Measurements from ENCODE around the gene ALG2.
"Not testable (repeated sequence)": the region's sequence is repeated elsewhere in the genome, so short reads cannot be mapped to it uniquely, and the experiment has no call there.

ALG2 gene

DNA sequence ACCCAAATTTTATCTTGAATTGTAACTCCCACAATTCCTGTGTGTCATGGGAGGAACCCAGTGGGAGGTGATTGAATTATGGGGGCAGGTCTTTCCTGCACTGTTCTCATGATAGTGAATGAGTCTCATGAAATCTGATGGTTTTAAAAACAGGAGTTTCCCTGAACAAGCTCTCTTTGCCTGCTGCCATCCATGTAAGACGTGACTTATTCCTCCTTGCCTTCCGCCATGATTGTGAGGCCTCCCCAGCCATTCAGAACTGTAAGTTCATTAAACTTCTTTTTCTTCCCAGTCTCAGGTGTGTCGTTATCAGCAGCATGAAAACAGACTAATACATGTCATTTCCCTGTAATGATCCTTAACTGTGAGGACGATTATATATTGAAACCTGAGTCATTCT, 16.1 kb upstream of the ALG2 start:
- DNase-seq: not testable (repeated sequence)

DNA sequence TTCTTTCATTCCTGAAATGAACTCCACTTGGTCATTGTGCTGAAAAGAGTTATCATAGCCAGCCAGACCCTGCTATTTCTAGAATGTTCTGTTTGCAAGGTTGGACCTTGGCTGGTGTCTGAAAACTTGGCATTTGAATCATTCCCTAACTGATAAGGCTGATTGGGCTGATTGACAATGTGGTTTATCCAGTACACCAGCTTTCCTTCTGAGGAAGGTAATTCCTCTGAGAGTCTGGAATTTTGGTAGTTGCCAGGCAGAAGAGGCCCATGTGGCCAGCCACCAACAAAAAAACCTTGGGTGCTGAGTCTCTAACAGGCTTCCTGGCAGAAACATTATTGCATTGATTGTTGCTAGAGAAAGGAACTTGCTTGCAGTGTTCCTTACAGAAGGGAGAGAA, 15.6 kb upstream of the ALG2 start:
- DNase-seq: no peak

DNA sequence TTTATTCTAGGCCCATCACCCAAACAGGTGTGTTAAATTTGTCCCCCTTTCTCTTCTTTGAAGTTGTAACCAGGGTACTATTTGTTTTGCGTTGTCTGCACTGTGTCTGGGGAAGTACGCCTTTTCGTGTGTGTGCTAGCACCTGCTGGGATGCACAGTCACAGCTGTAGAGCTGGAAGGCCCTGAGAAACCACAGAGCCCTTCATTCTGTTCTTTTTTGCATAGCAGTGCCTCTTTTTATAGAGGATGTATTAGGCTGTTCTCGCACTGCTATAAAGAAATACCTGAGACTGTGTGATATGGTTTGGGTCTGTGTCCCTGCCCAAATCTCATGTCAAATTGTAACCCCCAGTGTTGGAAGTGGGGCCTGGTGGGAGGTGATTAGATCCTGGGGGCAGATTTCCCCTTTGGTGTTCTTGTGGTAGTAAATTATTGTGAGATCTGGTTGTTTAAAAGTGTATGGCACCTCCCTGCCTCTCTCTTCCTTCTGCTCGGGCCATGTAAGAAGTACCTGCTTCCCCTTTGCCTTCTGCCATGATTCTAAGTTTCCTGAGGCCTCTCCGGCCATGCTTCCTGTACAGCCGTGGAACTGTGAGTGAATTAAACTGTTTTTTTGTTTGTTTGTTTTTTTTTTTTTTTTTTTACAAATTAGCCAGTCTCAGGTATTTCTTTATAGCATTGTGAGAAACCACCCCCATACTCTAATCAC, 14.3 kb upstream of the ALG2 start:
- no peak for DNase-seq

DNA sequence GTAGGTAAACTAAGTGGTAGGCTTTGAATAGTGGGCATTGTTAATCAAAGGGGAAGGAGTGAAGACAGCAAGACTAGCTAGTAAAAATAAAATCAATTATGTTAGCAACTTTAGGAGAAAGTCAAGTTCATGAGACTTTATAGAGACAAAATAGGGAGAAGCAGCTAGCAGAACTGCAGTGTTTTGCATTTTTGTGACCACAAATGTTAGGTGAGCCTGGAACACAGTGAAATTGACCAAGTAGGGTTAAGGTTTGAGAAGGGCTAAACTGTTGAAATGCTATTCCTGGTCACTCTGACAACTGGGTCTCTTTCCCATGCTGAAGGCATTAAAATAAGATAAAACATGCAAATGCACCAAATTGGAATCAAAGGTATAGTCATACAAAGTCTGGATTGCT, 13.3 kb upstream of the ALG2 start:
- DNase-seq: no peak

DNA sequence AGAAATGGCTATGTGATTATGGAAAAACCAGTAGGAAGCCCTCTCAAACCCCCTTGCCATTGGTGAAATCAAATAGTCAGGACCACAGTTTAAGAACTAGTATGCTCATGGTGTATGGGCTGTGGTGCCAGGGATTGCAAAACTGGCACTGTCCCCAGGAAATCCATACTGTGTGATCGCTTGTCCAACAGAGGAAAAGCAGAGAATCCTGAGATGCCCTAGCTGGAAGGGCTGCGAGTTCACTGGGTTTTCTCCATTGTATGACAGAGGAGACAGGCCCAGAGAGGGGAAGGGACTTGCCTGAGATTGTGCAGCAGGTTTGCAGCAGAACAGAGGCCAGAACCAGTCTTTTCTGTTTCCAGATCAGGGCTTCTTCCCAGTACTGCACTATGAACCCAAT, 12.9 kb upstream of the ALG2 start:
- no peak for DNase-seq

DNA sequence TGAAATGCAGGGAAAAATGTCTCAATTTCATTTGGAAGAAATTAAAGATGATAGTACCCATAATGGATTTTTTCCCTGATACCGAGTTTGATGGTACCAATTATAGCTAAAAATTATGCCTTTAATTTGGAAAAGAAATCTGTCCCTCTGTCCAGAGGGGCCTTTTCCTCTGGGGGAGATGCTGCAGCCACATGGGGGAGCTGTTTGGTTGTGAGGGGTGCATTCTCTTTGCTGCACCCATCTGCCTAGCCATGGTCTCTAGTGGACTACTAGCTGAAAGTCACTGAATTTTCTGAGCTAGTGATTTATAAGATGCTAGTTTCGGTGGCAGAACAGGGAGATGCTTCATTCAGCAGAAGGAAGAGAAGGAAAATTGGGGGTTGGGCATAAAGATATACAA, 10.0 kb upstream of the ALG2 start:
- no peak for DNase-seq

DNA sequence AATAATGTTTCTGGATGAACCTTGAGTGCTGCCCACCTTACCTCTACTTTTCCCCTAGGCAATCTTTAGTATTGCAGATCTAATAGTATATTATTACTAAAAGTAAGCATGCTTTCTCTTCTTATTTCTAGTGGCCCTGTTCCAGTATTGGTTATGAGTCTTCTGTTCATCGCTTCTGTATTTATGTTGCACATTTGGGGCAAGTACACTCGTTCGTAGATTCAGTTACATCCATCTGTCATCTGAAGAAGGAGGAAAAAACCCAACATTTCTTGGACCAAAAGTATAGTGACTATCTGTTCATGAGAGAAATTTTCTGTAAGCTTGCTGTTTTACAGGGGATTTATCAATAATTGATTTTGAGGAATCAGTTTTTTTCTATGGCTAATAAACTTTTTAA, 8.5 kb upstream of the ALG2 start:
- DNase-seq: no peak

DNA sequence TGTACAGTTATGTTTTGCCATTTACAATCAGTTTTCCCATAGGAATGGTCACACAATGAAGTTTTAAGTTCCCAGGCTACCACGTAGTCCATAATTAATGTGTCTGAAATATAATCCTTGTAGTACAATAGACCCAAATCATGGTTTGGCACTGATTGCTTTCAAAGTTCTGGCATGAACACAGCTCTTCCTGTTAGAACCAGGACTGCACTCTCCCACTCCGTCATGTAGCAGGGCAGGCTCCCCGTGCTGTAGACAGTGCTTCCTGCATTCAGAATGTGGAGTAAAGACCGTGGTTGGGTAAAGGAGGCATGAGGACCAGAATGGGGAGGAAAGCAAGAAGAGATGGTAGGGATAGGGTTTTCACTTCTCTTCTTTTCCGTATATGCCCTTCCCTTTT, 4.3 kb upstream of the ALG2 start:
- no peak for DNase-seq

DNA sequence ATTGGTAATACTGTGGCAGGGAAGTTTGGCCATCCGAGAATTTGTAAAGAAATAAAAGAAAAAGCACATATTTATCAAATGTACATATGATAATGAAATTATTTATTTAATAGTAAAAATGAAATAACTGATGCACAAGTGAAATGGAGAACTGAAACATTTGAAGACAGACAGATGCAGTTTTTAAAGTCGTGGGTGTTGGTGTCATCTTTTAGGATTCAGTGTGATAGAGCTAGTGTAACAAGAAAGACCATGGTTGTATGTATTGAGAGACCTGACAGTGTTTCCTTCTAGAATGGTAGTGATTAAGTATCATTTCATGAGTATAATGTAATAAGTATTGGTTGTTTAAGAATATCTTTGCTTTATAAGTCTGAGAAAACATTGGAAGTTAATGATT, 2.7 kb upstream of the ALG2 start:
- no peak for DNase-seq

DNA sequence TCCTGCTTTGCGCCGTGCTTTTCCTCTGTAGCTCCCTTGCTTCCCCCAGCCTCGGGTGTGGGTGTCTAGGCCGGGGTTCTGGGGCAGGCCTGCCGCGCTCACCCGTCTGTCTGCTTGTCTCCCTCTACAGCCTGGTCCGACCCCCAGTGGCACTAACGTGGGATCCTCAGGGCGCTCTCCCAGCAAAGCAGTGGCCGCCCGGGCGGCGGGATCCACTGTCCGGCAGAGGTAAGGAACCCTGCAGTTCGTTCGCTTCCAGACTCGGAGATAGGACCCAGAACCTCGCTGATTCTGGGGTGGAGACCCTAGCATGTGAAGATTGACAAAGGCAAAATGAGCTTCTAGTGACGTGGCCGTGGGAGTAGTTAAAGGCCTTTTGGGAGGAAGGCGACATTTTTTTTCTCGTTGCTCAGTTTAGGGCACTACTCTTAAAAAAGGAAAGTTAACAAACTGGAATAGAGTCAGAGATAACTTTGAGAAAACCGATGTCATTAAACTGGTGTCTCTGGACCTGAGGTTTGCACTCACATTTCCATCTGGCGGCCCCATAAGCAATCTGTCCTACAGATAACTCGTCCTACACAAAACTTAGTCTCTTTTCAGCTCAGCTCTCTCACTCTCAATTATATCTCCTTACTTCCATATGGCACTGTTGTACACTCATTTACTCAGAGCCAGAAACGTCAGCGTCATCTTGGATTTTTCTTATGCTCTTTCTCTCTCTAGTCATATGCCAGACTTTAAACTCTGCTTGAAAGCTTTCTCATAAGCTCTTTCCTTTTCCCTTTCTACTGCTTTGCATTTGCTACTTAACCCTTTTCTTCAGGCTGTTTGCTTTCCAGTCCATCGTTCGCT, 901 bp upstream of the ALG2 start:
- no peak for DNase-seq

DNA sequence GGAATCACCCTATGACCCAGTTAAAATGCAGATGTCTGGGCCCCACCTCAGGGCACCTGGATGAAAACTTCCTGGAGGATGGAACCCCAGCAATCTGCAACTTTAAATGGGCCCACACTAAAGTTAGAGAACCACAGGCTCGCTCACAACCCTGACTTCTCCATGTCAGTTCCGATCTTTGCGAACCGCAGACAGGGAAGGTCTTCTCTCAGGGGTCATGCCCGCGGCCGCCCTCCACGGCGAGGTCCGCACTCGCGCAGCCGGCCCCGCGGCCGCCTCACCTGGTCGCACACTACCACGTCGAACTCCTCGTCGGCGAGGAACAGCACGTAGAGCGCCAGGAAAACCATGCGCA, 499 bp downstream of the ALG2 start:
- DNase-seq: no peak

DNA sequence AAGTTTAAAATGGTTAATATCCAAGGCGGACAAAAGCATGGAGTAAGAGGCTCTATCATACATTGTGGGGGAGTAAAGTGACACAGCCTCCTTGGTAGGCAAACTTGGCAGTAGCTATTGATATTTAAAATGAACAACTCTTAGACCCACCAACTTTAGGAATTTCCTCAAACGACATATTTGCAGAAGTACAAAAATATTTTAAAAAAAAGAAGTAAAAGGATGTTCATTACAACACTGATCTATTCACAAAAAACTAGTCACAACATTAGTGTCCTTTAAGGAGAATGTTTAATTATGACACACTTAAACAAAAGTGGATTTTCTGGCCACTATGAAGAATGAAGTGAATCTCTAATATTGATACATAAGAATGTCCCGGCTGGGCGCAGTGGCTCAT, 1.7 kb downstream of the ALG2 start:
- no peak for DNase-seq

DNA sequence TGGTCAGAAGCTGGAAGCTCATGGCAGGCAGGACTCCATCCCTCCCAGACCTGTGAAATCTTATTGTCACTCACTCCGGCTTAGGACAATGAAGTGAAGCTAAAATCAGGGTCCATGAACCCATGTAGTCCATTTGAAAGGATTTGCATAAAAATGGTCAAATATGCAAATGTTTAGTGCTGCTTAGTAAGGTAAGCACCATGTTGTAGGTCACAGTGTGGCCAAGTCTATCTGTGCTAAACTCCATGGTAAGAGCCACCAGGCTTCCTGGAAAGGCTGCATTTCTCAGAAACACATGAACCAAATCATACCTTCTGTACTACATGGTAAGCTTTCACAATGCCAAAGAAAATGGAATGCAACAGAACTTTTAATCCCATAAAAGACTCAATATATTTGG, 5.7 kb downstream of the ALG2 start:
- no peak for DNase-seq

DNA sequence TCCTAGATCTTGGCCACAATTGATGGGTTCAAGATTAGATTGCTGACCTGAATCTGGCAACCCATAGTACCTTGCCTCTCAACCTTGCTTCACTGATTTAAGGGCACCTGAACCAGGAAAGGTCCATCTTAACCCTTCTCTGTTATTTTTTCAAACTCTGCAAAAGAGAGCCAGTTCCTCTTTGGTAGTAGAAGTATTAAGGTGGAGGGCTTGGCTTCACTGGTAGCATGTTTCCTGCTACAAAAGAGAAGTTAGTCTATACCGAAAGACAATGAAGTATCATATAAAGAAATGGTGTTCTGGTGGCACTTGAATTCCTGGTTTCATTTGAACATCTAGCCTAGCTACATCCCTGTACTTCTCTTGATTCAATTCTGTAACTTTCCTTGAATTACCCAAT, 8.5 kb downstream of the ALG2 start:
- no peak for DNase-seq

DNA sequence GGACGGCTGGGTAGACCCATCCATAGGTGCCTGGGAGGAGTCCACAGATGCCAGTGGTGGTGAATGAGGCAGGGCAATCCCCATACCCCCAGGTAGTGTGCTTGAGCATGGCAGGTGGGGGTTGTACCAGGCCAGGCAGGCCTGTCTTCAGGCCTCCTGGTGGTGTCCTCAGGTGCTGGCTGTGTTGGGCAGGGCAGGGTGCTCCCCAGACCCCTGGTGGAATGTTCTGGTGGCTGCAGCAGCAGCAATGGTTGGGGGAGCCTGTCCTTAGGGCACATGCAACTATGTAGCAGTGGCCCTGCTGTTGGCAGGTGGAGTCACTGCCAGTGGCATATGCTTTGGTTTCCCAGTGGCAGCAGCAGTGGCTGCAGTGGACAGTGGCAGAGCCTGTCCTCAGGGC, 10.0 kb downstream of the ALG2 start:
- no peak for DNase-seq

DNA sequence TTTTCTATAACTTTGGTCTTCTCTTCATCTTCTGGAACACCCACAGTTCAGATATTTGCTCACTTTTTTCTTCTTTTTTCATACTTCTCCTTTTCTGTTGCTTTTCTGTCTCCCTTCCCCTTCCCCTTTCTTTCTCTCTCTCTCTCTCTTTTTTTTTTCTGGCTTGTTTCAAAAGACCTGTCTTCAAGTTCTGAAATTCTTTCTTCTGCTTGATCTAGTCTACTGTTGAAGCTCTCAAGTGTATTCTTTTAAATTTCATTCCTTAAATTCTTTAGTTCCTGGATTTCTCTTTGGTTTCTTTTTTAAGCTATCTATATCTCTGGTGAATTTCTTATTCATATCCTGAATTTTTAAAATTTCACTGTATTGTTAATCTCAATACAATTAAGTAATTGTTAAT, 11.2 kb downstream of the ALG2 start:
- no peak for DNase-seq

DNA sequence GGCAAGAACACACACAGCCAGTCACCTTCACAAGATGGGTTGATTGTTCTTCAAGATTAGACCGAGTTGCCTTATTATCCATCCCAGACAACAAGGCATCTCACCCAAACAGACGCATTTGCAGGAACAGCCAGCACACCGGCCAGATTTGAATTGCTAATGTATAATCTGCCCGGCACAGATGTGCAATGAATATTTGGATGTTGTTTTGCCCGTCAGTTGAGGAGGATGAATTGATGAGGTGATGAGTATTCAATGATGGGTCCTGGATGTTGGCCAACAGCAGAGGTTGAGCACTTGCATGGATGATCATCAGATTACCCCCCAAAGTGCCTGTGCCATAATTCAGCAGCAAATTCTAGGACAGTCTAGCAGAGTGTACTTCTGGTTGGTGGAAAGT, 20.1 kb downstream of the ALG2 start:
- DNase-seq: no peak

DNA sequence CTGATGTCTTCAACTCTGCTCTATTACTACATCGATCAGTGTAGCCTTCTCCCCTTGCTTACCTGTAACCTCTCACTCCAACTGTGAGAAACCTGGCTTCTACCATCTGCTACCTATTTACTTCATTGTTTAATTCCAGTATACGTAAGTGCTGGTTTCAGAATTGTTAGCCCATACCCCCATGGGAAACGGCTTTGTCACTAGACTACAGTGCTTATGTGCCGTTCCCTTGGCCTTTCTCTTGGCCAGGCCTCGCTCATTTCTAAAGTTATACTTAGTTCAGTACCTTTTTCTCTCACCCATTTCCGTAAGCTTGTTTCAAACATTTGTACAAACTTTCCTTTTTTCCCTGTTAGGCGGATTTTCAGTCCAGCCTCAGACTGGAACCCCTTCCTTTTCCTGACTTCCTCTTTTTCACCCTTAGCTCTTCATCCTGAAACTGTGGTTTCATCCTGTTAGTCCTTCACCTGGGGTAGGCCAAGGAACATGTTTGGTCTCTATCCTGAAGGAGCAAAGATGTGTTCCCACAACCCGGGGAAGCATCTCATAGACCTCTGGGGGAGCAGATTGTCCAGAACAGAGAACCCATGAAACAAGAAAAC, 21.7 kb downstream of the ALG2 start:
- DNase-seq: no peak

DNA sequence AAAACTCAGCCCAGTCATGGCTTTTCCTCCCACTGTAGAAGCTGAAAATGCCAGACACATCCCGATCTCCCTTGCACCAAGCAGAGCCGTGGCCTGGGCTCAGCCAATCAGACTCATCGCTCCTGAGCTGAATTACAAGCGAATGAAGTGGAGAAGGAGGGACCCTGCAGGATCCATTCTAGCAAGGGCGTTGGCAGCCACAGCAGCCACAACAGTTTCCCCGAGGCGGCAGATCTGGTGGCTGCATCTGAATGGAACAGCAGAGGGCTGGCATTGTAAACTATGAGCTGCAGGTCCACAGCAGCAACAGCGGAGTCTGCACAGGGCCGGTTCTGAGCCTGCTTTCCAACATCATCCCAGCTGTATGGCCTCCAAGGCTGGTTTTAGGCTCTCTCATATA, 23.8 kb downstream of the ALG2 start:
- DNase-seq: no peak

DNA sequence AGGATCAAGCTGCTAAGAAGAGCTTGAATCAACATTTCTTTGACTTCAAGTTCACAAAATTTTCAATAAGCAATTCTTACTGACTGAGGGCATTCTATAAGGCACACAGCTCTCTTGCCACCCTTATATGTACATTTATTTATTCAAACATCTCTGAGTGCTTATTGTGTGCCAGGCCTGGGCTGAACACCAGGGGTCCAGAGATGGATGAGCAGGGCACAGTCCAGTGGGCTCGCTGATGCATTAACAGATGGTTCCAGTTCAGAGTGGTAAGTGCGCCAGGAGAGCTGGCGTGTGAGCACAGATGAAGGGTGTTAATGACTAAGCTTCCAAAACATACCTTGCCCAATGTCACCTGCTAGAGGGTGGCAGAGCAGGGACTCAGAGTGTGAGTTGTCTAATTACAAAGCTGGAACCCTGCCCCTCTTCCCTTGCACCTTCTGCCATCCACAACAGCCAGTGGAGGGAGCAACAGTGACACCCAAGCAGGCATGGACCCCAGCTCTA, 24.6 kb downstream of the ALG2 start:
- DNase-seq: no peak

DNA sequence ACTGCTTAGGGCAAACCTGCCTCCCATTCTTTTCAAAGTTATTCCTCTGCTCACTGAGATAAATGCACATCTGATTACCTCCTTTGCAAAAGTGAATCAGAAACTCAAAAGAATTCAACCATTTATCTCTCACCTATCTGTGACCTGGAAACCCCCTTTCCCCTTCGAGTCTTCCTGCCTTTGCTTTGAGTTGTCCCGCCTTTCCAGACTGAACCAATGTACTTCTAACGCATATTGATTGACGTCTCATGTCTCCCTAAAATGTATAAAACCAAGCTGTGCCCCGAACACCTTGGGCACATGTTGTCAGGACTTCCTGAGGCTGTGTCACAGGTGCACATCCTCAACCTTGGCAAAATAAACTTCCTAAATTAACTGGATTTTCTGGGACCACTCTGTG, 25.3 kb downstream of the ALG2 start:
- DNase-seq: not testable (repeated sequence)

DNA sequence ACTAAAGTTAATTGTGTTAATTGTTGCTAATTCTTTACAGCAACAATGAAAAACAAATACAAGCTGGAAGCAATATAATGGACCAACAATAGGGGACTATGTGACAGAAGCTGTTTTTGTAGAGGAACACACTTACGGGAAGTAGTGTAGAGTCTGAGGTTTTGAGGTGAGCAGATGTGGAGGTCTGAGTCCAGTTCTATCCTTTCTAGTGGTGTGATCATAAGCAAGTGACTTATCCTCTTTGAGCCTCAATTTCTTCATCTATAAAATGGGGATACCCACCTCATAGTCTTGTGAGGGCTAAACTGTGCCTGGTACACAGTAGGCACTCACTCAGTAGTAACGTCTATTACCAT, 28.3 kb downstream of the ALG2 start:
- no peak for DNase-seq

DNA sequence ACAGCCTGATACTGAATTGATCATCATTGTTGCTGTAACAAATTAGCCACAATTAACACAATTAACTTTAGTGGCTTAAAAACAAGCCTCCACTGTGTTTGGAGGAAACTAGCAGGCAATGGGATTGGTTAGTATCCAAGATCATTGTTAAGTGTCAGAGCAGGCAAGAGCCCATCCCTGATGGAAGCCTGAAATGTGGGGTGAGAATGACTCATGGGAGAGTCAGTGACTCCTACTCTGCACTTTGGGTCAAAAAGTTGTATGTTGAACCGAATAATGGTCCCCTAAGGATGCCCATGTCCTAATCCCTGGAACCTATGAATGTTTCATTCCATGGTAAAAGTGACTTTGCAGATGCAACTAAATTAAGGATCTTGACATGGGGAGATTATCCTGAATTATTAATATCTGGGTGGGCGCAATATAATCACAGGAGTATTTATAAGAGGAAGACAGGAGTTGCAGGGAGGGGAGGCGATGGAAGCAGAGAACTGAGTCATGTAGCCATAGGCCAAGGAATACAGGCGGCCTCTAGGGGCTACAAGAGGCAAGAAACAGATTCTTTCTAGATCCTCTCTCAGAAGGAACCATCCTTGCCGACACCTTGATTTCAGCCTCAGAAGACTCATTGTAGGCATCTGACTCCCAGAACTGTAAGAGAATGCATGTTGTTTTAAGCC, 28.8 kb downstream of the ALG2 start:
- no peak for DNase-seq
